A549 treated with ZK216348 at 1 μM for 4 hours (cell line): ENCODE results near the gene TXNDC11. TPM values are rescaled to one million over a fixed set of nuclear protein-coding genes. Genes with fewer than 3 reads are reported as not detected.

Source experiments
- total RNA-seq: library from RNA; stranded (reverse); fragments of 200-300 nt; extraction: Qiagen RNA extraction; gene quantifications from 5 replicates; pipeline ENCODE4 v1.2.3, GENCODE V29; 2022; ENCODE audit warnings: low read depth

The TXNDC11 gene, protein sequence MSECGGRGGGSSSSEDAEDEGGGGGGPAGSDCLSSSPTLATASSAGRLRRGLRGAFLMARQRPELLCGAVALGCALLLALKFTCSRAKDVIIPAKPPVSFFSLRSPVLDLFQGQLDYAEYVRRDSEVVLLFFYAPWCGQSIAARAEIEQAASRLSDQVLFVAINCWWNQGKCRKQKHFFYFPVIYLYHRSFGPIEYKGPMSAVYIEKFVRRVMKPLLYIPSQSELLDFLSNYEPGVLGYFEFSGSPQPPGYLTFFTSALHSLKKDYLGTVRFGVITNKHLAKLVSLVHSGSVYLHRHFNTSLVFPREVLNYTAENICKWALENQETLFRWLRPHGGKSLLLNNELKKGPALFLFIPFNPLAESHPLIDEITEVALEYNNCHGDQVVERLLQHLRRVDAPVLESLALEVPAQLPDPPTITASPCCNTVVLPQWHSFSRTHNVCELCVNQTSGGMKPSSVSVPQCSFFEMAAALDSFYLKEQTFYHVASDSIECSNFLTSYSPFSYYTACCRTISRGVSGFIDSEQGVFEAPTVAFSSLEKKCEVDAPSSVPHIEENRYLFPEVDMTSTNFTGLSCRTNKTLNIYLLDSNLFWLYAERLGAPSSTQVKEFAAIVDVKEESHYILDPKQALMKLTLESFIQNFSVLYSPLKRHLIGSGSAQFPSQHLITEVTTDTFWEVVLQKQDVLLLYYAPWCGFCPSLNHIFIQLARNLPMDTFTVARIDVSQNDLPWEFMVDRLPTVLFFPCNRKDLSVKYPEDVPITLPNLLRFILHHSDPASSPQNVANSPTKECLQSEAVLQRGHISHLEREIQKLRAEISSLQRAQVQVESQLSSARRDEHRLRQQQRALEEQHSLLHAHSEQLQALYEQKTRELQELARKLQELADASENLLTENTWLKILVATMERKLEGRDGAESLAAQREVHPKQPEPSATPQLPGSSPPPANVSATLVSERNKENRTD
- total RNA-seq: 32.9 to 45.1 TPM (median 39.0 TPM) in 5 replicates

GRCh38 chr16:11742536-11743307 is at the start of gene TXNDC11:
TSS of gene TXNDC11 (minus strand) at chr16:11742857. CDS start at chr16:11742730, 127 bp downstream.

GRCh38 chr16:11667824-11668622 is 74.6 kb downstream of the TXNDC11 start, which contains the start of gene SNN:
TSS of gene SNN (plus strand) at chr16:11668455. CDS start at chr16:11676060, 7,605 bp downstream.

Other genes with a start within 250 kb of the TXNDC11 start
- gene LITAF, start 155.9 kb downstream of the TXNDC11 start, total RNA-seq: 177 to 197 TPM (median 190 TPM) in 5 replicates
- 11.3 to 14.5 TPM (median 13.2 TPM) in 5 replicates for gene SNN, start 74.4 kb downstream of the TXNDC11 start, total RNA-seq
- 24.6 to 36.0 TPM (median 26.5 TPM) in 5 replicates for gene ZC3H7A, start 54.4 kb upstream of the TXNDC11 start, total RNA-seq
- 208 to 344 TPM (median 220 TPM) in 5 replicates for gene RSL1D1, start 108.7 kb upstream of the TXNDC11 start, total RNA-seq
- gene GSPT1, start 173.1 kb upstream of the TXNDC11 start, total RNA-seq: 176 to 245 TPM (median 196 TPM) in 5 replicates
- 1.3 to 4.1 TPM (median 2.4 TPM) in 5 replicates for gene NPIPB2, start 199.2 kb upstream of the TXNDC11 start, total RNA-seq
- not detected in 5 replicates for gene TNFRSF17, start 222.4 kb upstream of the TXNDC11 start, total RNA-seq
- gene SNX29, start 233.9 kb upstream of the TXNDC11 start, total RNA-seq: 2.0 to 3.0 TPM (median 2.4 TPM) in 5 replicates